ENCODE results near the gene P2RY1. TPM values are rescaled to one million over a fixed set of nuclear protein-coding genes. Genes with fewer than 3 reads are reported as not detected.

Gene P2RY1, protein sequence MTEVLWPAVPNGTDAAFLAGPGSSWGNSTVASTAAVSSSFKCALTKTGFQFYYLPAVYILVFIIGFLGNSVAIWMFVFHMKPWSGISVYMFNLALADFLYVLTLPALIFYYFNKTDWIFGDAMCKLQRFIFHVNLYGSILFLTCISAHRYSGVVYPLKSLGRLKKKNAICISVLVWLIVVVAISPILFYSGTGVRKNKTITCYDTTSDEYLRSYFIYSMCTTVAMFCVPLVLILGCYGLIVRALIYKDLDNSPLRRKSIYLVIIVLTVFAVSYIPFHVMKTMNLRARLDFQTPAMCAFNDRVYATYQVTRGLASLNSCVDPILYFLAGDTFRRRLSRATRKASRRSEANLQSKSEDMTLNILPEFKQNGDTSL
- total RNA-seq: 1 to 10 TPM; 1.0 to 2.0 (median 1.4) TPM
- 3.8 TPM for total RNA-seq (2013)

GRCh38 chr3:152834776-152835600 lies at the start of gene P2RY1:
Gene P2RY1 (plus strand): TSS chr3:152835131. CDS start chr3:152835783, 652 bp downstream.
- H3K27me3 Mint-ChIP-seq (ENCODE audit: low read depth in 2 of 2): peaks cover 8 to 9% of the 10 kb centered on the region in 2 donors
- ATAC-seq (peak; percentile 49 to 67 (median 65)), DNase-seq (peak in 1 of 2 donors; percentile 7)
- H3K4me3 Mint-ChIP-seq: peak within 1 kb of the TSS; percentile 89
- H3K4me1 ChIP-seq (ENCODE audit: control insufficient read depth, insufficient read depth, low read length): peaks cover 14% of the 10 kb centered on the region
- no peaks in the 10 kb centered on the region for H3K9me3 Mint-ChIP-seq
- no peak for TF ChIP-seq CTCF (IDR thresholded peaks at IDR 0.05)
- no peak within 1 kb of the TSS for H3K27ac Mint-ChIP-seq
- peaks cover 11 to 17% of the 10 kb centered on the region in 2 donors for H3K4me1 Mint-ChIP-seq
- intact Hi-C loops (cut with micrococcal nuclease): no loop called here
- H3K9me3 ChIP-seq (ENCODE audit: control insufficient read depth, insufficient read depth, low read length): no peaks in the 10 kb centered on the region
- no peaks in the 10 kb centered on the region for H3K36me3 Mint-ChIP-seq
- H3K4me3 ChIP-seq (ENCODE audit: low read length): peak within 1 kb of the TSS; percentile 63
- H3K27ac ChIP-seq (ENCODE audit: low read length): no peak within 1 kb of the TSS
- no peaks in the 10 kb centered on the region for H3K36me3 ChIP-seq (ENCODE audit: control insufficient read depth, insufficient read depth, low read length)
- peaks cover 3% of the 10 kb centered on the region for H3K27me3 ChIP-seq (ENCODE audit: control insufficient read depth, insufficient read depth, low read length)
- WGBS (ENCODE audit: insufficient coverage): 2% methylated on average over 81 of the region's 81 CpGs

DNA sequence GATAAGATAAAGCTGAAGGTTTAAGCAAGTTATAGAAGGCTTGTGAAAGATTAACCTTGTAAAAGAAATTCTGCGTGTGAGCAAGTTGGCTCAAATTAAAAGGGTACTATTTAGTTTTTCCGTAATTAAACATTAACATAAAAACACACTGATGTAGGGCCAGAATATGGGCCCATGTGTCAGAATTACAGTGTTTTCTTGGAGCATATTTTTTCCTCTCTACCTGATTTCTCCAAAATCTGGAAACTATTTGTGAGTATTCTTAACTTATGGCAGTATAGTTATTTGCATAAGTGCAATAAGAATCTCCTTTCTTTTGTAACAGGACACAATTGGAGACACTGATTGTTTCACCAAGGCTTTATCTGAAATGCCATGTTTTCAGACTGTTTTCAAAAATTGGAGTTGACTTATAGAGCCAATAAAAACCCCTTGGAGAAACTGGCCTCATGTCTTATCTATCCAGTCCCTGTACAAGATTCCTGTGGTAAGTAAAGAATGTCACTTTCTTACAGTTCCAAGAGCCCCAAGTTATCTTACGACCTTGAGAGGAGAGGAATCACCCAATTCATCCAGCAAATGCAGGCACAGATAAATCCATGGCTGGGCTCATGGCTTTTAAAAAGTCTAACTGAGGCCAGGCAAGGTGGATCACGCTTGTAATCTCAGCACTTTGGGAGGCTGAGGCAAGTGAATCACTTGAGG lies 47.8 kb upstream of the P2RY1 start:
- no peak for ATAC-seq
- Mint-ChIP-seq H3K4me3 (no peak overlapping the region), H3K27me3 (ENCODE audit: low read depth in 2 of 2) (no peaks in the 10 kb centered on the region), H3K9me3 (no peaks in the 10 kb centered on the region), H3K36me3 (no peaks in the 10 kb centered on the region), H3K27ac (no peak overlapping the region), H3K4me1 (no peaks in the 10 kb centered on the region)
- Histone ChIP-seq H3K27me3 (ENCODE audit: control insufficient read depth, insufficient read depth, low read length) (no peaks in the 10 kb centered on the region), H3K36me3 (ENCODE audit: control insufficient read depth, insufficient read depth, low read length) (no peaks in the 10 kb centered on the region), H3K4me1 (ENCODE audit: control insufficient read depth, insufficient read depth, low read length) (no peaks in the 10 kb centered on the region), H3K27ac (ENCODE audit: low read length) (no peak overlapping the region), H3K9me3 (ENCODE audit: control insufficient read depth, insufficient read depth, low read length) (no peaks in the 10 kb centered on the region), H3K4me3 (ENCODE audit: low read length) (no peak overlapping the region)
- no peak for DNase-seq
- 77% methylated on average over 3 of the region's 4 CpGs for WGBS (ENCODE audit: insufficient coverage)
- intact Hi-C loops (cut with micrococcal nuclease): no loop called here
- TF ChIP-seq CTCF (IDR thresholded peaks at IDR 0.05): no peak

DNA sequence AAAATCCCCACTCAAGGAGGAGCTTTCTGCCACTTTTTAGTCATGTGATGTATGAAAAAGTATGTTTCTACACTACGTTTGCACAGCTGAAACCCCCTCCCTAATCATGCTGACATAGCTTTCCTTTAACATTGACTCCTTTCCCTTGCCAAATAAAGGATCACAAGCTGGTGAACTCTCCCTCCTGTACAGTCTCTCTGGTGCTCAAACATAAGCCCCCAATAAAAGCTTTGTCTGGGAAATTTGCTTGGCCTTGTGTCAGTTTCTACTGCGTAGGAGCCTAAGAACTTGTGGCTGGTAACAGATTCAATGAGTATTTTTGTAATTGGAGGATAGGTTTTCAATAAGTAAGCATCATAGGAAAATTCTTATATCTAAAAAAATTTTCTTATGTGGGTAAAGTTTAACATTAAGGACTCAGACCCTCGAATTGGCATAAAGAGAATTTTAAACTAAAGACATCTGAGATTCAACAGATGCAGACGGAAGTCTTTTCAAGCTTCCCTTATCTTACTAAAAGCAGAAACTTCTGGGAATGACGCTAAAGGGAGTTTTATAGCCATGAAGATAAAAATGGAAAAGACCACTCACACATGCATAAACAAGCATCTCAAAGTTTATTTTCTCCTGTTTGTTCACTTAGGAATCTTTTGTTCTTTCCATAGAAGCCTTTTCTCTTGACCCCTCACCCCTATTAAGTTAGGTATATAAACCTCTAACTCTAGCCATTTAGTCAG lies 44.1 kb upstream of the P2RY1 start:
- Histone ChIP-seq H3K4me1 (ENCODE audit: control insufficient read depth, insufficient read depth, low read length) (no peaks in the 10 kb centered on the region), H3K9me3 (ENCODE audit: control insufficient read depth, insufficient read depth, low read length) (no peaks in the 10 kb centered on the region), H3K27ac (ENCODE audit: low read length) (no peak overlapping the region), H3K4me3 (ENCODE audit: low read length) (no peak overlapping the region), H3K36me3 (ENCODE audit: control insufficient read depth, insufficient read depth, low read length) (no peaks in the 10 kb centered on the region), H3K27me3 (ENCODE audit: control insufficient read depth, insufficient read depth, low read length) (no peaks in the 10 kb centered on the region)
- 78% methylated on average over 2 of the region's 5 CpGs for WGBS (ENCODE audit: insufficient coverage)
- no peak for DNase-seq
- intact Hi-C loops (cut with micrococcal nuclease): no loop called here
- Mint-ChIP-seq H3K36me3 (no peaks in the 10 kb centered on the region), H3K9me3 (no peaks in the 10 kb centered on the region), H3K27ac (no peak overlapping the region), H3K27me3 (ENCODE audit: low read depth in 2 of 2) (no peaks in the 10 kb centered on the region), H3K4me1 (no peaks in the 10 kb centered on the region), H3K4me3 (no peak overlapping the region)
- no peak for ATAC-seq
- TF ChIP-seq CTCF (IDR thresholded peaks at IDR 0.05): no peak
